A549 (cell line): ENCODE measurements around the gene TNNI3. TPM values are rescaled to one million over a fixed set of nuclear protein-coding genes. Genes with fewer than 3 reads are reported as not detected.

Source experiments
- ATAC-seq, 2 experiments: fragments of 200-7000 bp in 1 of 2; fragments of >200 bp in 1 of 2; cut with Nextera tagmentation in 1 of 2; cut with Tn5 transposase in 1 of 2; 3 replicates each; pipeline versions ENCODE4 v1.8.0 to v1.9.1; 2018 to 2020; ENCODE audit warnings: mild to moderate bottlenecking in 1 of 2, moderate library complexity in 1 of 2
- CTCF ChIA-PET: fragments of 300-600 bp; sonication (Branson Sonifier 250); formaldehyde crosslinking; extraction: SDS; loops from one replicate; lab custom pipeline; 2021; ENCODE audit warnings: antibody characterized with exemption, inconsistent platforms; lab: Yijun Ruan, JAX
- POLR2A ChIA-PET: fragments of 350-600 bp; formaldehyde crosslinking; extraction: SDS; loops from one replicate; lab custom pipeline; 2021; ENCODE audit warnings: antibody characterized with exemption, inconsistent platforms; lab: Yijun Ruan, JAX
- DNase-seq, 2 experiments: peaks; one replicate each; pipeline versions ENCODE4 v3.0.0 to v3.0.0-alpha.2; 2011 to 2016; ENCODE audit warnings: low read depth in 1 of 2, low spot score in 1 of 2
- FAIRE-seq: peaks from 2 replicates; lab custom pipeline; 2011; peaks lifted over from hg19 to GRCh38; lab: Jason Lieb, UNC
- H3K27ac ChIP-seq, 2 experiments: fragments of >200 bp; sonication (Bioruptor Twin); formaldehyde crosslinking; 3 replicates each; pipeline ENCODE4 v1.5.1; 2016 to 2017
- H3K4me1 ChIP-seq: fragments of >200 bp; sonication (Bioruptor Twin); formaldehyde crosslinking; 3 replicates; pipeline ENCODE4 v1.6.1; 2016
- H3K4me2 ChIP-seq: fragments of >200 bp; sonication (Bioruptor Twin); formaldehyde crosslinking; 3 replicates; pipeline ENCODE4 v1.6.1; 2016
- H3K4me3 ChIP-seq: fragments of >200 bp; sonication (Bioruptor Twin); formaldehyde crosslinking; 3 replicates; pipeline ENCODE4 v1.5.1; 2016
- H3K9me3 ChIP-seq: fragments of >200 bp; sonication (Bioruptor Twin); formaldehyde crosslinking; 3 replicates; pipeline ENCODE4 v1.6.1; 2016
- CBX8 ChIP-seq: fragments of 200-600 bp; sonication (generic); IDR thresholded peaks from 2 replicates; pipeline ENCODE4 v1.6.1; 2016
- E2F6 ChIP-seq: IDR thresholded peaks from 2 replicates; pipeline ENCODE4 v1.6.1; 2012; ENCODE audit warnings: low read depth, borderline replicate concordance
- GATA3 ChIP-seq: IDR thresholded peaks from 2 replicates; pipeline ENCODE4 v1.6.1; 2012; ENCODE audit warnings: borderline replicate concordance
- HDAC2 ChIP-seq: fragments of 200-600 bp; sonication (generic); IDR thresholded peaks from 2 replicates; pipeline ENCODE4 v1.6.1; 2016
- HEYL ChIP-seq: fragments of 250-450 bp; sonication (Bioruptor Pico); IDR thresholded peaks from 2 replicates; pipeline ENCODE4 v1.8.0; 2021; ENCODE audit warnings: mild to moderate bottlenecking, moderate library complexity
- HMGXB4 ChIP-seq: fragments of 250-450 bp; sonication (Bioruptor Pico); IDR thresholded peaks from 2 replicates; pipeline ENCODE4 v1.5.0; 2021; ENCODE audit warnings: mild to moderate bottlenecking, moderate library complexity, borderline replicate concordance
- HOXB13 ChIP-seq: fragments of 250-450 bp; sonication (Bioruptor Pico); IDR thresholded peaks from 2 replicates; pipeline ENCODE4 v1.5.0; 2020; ENCODE audit warnings: low read depth, mild to moderate bottlenecking, moderate library complexity
- JUN ChIP-seq, 2 experiments: fragments of >200 bp; sonication (Bioruptor Twin); formaldehyde crosslinking; IDR thresholded peaks; 2 replicates in 1 of 2; 3 replicates in 1 of 2; pipeline ENCODE4 v1.6.1; 2016 to 2017
- KDM1A ChIP-seq: fragments of 200-600 bp; sonication (generic); IDR thresholded peaks from 2 replicates; pipeline ENCODE4 v1.6.1; 2016; ENCODE audit warnings: low read depth, mild to moderate bottlenecking
- KDM5A ChIP-seq: fragments of 200-600 bp; sonication (generic); IDR thresholded peaks from 2 replicates; pipeline ENCODE4 v1.6.1; 2016; ENCODE audit warnings: antibody characterized with exemption, mild to moderate bottlenecking
- MAX ChIP-seq: IDR thresholded peaks from 2 replicates; pipeline ENCODE4 v1.6.1; 2012
- MYC ChIP-seq: IDR thresholded peaks from 2 replicates; pipeline ENCODE4 v1.6.1; 2012; ENCODE audit warnings: mild to moderate bottlenecking, inconsistent platforms, low read length, improper control_type of control experiment, borderline replicate concordance
- PHF8 ChIP-seq: fragments of 200-600 bp; sonication (generic); IDR thresholded peaks from 2 replicates; pipeline ENCODE4 v1.6.1; 2016; ENCODE audit warnings: low read depth, mild to moderate bottlenecking, antibody characterized with exemption, moderate library complexity, borderline replicate concordance
- POLR2A ChIP-seq: IDR thresholded peaks from 2 replicates; pipeline ENCODE4 v1.6.1; 2012; ENCODE audit warnings: mild to moderate bottlenecking, low read length
- RNF2 ChIP-seq: fragments of 200-600 bp; sonication (generic); IDR thresholded peaks from 2 replicates; pipeline ENCODE4 v1.6.1; 2016; ENCODE audit warnings: low read depth, mild to moderate bottlenecking, antibody characterized with exemption, moderate library complexity, borderline replicate concordance
- SREBF2 ChIP-seq: fragments of 450-650 bp; IDR thresholded peaks from 2 replicates; pipeline ENCODE4 v1.6.1; 2014; ENCODE audit warnings: mild to moderate bottlenecking, moderate library complexity
- ZNF302 ChIP-seq: fragments of 250-450 bp; sonication (Bioruptor Pico); IDR thresholded peaks from 2 replicates; pipeline ENCODE4 v1.9.0; 2021; ENCODE audit warnings: inconsistent platforms, mild to moderate bottlenecking, moderate library complexity
- WGBS: methylation state at CpG from one replicate; pipeline ENCODE4 v1.1.6; 2017; ENCODE audit errors: missing lambda C conversion rate; 5-methylcytosine and 5-hydroxymethylcytosine counted together
- polyA plus RNA-seq, 4 experiments: library from polyadenylated mRNA; depleted of rRNA in 3 of 4; stranded (reverse); fragments of >200 nt; fragmentation: RNase III in 1 of 4; extraction: RNeasy Plus Mini Kit Qiagen cat#74134 plus additional on column Dnase treatment in 1 of 4; gene quantifications; 2 replicates in 3 of 4; 3 replicates in 1 of 4; pipeline ENCODE4 v1.2.3, GENCODE V29; 2011 to 2017
- TF ChIP-seq, protein P1 (sequence below): fragments of >200 bp; sonication (Bioruptor Twin); formaldehyde crosslinking; IDR thresholded peaks from 3 replicates; pipeline ENCODE4 v1.6.1; 2016

TNNI3 gene
- polyA plus RNA-seq, 2 of the 4 experiments (the other 2 are of a cell fraction), result 6.5 to 7.8 TPM

GRCh38 chr19:55173714-55174409 is 16.3 kb upstream of the TNNI3 start:
- no peak for FAIRE-seq
- H3K4me1 ChIP-seq, result peaks cover 14% of the 10 kb centered on the region
- ATAC-seq, result peak; percentile 62 to 86
- DNase-seq, result peak; percentile 93 to 95
- H3K4me3 ChIP-seq, result peak overlapping the region; percentile 54
- 0% methylated on average over 21 of the region's 37 CpGs for WGBS
- POLR2A ChIA-PET, result interaction anchor here (0.6 to 0.8 kb wide), 3 partner anchors 13 to 85 kb away, joined by 3 to 6 read pairs (median 4); partner anchors contain the start of gene PPP6R1
- H3K4me2 ChIP-seq, result peak overlapping the region; percentile 82
- CTCF ChIA-PET, result interaction anchor here (0.9 to 10.0 kb wide), 12 partner anchors 8 to 294 kb away, joined by 3 to 64 read pairs (median 4); partner anchors contain the start of gene DNAAF3
- no peaks in the 10 kb centered on the region for H3K9me3 ChIP-seq
- peak overlapping the region; percentile 74 to 93 for H3K27ac ChIP-seq
- 0 out of 2 replicates have a peak, but pooled peaks have one; percentile 18 for TF ChIP-seq KDM1A
- TF ChIP-seq SREBF2, result no peak
- no peak for TF ChIP-seq HDAC2
- TF ChIP-seq POLR2A, result peak; percentile 28; the same call in 1 of the 2 replicates
- TF ChIP-seq, protein P1, sequence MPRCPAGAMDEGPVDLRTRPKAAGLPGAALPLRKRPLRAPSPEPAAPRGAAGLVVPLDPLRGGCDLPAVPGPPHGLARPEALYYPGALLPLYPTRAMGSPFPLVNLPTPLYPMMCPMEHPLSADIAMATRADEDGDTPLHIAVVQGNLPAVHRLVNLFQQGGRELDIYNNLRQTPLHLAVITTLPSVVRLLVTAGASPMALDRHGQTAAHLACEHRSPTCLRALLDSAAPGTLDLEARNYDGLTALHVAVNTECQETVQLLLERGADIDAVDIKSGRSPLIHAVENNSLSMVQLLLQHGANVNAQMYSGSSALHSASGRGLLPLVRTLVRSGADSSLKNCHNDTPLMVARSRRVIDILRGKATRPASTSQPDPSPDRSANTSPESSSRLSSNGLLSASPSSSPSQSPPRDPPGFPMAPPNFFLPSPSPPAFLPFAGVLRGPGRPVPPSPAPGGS, result 0 out of 3 replicates have a peak, but pooled peaks have one; percentile 52
- TF ChIP-seq MAX, result peak; percentile 51
- no peak for TF ChIP-seq MYC
- 0 out of 2 replicates have a peak, but pooled peaks have one; percentile 13 for TF ChIP-seq PHF8
- TF ChIP-seq HOXB13, result no peak
- no peak for TF ChIP-seq GATA3
- no peak for TF ChIP-seq KDM5A
- TF ChIP-seq HEYL (CRISPR knock-in tag), result no peak
- TF ChIP-seq RNF2, result peak; percentile 36; the same call in 1 of the 2 replicates
- no peak for TF ChIP-seq CBX8
- TF ChIP-seq ZNF302 (CRISPR knock-in tag), result no peak
- peak; percentile 31; the same call in 1 of the 2 replicates for TF ChIP-seq E2F6
- peak in 1 of 2 experiments; percentile 41; a peak in 1 of 5 replicates for TF ChIP-seq JUN (IDR thresholded peaks at IDR 0.05)
- no peak for TF ChIP-seq HMGXB4 (CRISPR knock-in tag)
- TF ChIP-seq, all 56 proteins: peak for 8

GRCh38 chr19:55173186-55173713 is 15.7 kb upstream of the TNNI3 start:
- peak overlapping the region; percentile 54 for H3K4me3 ChIP-seq
- H3K27ac ChIP-seq, result peak overlapping the region; percentile 74 to 93
- no peaks in the 10 kb centered on the region for H3K9me3 ChIP-seq
- ATAC-seq, result peak; percentile 35 to 50
- ChIA-PET CTCF (interaction anchor here (0.9 to 10.0 kb wide), 12 partner anchors 7 to 295 kb away, joined by 3 to 64 read pairs (median 4); partner anchors contain the start of gene DNAAF3), POLR2A (interaction anchor here (0.6 to 0.8 kb wide), 3 partner anchors 13 to 86 kb away, joined by 3 to 6 read pairs (median 4); partner anchors contain the start of gene PPP6R1)
- DNase-seq, result no peak
- FAIRE-seq, result no peak
- H3K4me2 ChIP-seq, result peak overlapping the region; percentile 82
- H3K4me1 ChIP-seq, result peaks cover 11% of the 10 kb centered on the region
- TF ChIP-seq GATA3, result no peak
- 0 out of 2 replicates have a peak, but pooled peaks have one; percentile 25 for TF ChIP-seq PHF8
- 2% methylated on average over 31 of the region's 32 CpGs for WGBS
